Nephron progenitor cell (in vitro differentiated cells): ENCODE data around the gene PDGFC.
A peak's percentile ranks its signal among the peaks of the same experiment; 100 is the strongest.

Experiments
- DNase-seq: peaks from one replicate; pipeline ENCODE4 v3.0.0; 2021
- H3K27ac Mint-ChIP-seq: 2 replicates; pipeline ENCODE4 v1.8.0; 2021; ENCODE audit warnings: mild to moderate bottlenecking, moderate library complexity, mixed read lengths
- H3K27me3 Mint-ChIP-seq: 2 replicates; pipeline ENCODE4 v1.8.0; 2021; ENCODE audit warnings: mild to moderate bottlenecking, low read depth, mixed read lengths; ENCODE audit not compliant: poor library complexity
- H3K36me3 Mint-ChIP-seq: 2 replicates; pipeline ENCODE4 v1.8.0; 2021; ENCODE audit warnings: low read depth, mixed read lengths
- H3K4me1 Mint-ChIP-seq: 2 replicates; pipeline ENCODE4 v1.8.0; 2021; ENCODE audit warnings: mixed read lengths
- H3K4me3 Mint-ChIP-seq: 2 replicates; pipeline ENCODE4 v1.8.0; 2021; ENCODE audit warnings: mild to moderate bottlenecking, moderate library complexity, mixed read lengths
- H3K9me3 Mint-ChIP-seq: 2 replicates; pipeline ENCODE4 v1.8.0; 2021; ENCODE audit warnings: mild to moderate bottlenecking, moderate library complexity, mixed read lengths
- TF ChIP-seq, protein P1 (sequence below): fragments of 200-600 bp; sonication (generic); IDR thresholded peaks from 2 replicates; pipeline ENCODE4 v1.5.0; 2021; ENCODE audit warnings: antibody characterized with exemption

PDGFC gene

GRCh38 chr4:156829201-156829873 lies 142.3 kb downstream of the PDGFC start:
- Mint-ChIP-seq H3K4me1 (no peaks in the 10 kb centered on the region), H3K27ac (peak overlapping the region; percentile 56), H3K36me3 (peaks cover 6% of the 10 kb centered on the region), H3K9me3 (no peaks in the 10 kb centered on the region), H3K27me3 (no peaks in the 10 kb centered on the region), H3K4me3 (no peak overlapping the region)
- TF ChIP-seq, protein P1, sequence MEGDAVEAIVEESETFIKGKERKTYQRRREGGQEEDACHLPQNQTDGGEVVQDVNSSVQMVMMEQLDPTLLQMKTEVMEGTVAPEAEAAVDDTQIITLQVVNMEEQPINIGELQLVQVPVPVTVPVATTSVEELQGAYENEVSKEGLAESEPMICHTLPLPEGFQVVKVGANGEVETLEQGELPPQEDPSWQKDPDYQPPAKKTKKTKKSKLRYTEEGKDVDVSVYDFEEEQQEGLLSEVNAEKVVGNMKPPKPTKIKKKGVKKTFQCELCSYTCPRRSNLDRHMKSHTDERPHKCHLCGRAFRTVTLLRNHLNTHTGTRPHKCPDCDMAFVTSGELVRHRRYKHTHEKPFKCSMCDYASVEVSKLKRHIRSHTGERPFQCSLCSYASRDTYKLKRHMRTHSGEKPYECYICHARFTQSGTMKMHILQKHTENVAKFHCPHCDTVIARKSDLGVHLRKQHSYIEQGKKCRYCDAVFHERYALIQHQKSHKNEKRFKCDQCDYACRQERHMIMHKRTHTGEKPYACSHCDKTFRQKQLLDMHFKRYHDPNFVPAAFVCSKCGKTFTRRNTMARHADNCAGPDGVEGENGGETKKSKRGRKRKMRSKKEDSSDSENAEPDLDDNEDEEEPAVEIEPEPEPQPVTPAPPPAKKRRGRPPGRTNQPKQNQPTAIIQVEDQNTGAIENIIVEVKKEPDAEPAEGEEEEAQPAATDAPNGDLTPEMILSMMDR: no peak
- DNase-seq: no peak

DNA sequence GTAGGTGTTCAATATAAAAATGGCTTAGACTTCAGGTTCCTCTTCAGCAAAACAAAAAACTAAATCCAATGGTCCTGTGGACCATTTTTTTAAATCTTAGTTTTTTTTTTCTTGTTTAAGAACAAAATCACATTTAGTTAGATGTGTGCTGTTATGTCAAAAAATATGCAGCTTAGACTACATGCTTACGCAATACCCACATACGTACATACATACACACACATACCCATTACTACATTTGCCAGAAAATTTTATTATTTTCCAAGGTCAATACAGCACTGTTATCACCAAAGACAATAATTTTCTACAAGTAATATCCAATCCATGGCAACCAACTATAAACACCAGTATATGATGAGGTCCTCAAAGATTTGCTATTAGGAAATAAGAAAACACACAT lies 144.1 kb downstream of the PDGFC start:
- H3K27ac Mint-ChIP-seq: no peak overlapping the region
- H3K27me3 Mint-ChIP-seq: no peaks in the 10 kb centered on the region

DNA sequence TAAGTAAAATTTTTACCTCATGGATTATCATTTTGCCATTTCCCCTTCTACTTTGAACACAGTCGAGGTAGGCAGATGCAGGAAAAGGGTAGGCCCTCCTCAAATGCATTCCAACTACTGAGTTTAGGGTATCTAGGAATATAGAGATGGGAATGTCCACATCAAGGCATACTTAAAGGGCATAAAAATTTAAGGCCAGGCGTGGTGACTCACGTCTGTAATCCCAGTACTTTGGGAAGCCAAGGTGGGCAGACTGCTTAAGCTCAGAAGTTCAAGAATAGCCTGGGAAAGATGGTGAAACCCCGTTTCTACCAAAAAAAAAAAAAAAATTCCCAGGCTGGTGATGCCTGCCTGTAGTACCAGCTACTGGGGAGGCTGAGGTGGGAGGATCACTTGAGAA lies 146.5 kb downstream of the PDGFC start:
- H3K27me3 Mint-ChIP-seq: no peaks in the 10 kb centered on the region
- H3K9me3 Mint-ChIP-seq: no peaks in the 10 kb centered on the region
- no peak for DNase-seq
- no peak overlapping the region for H3K27ac Mint-ChIP-seq
- no peak overlapping the region for H3K4me3 Mint-ChIP-seq
- no peaks in the 10 kb centered on the region for H3K4me1 Mint-ChIP-seq
- TF ChIP-seq, protein P1: no peak
- H3K36me3 Mint-ChIP-seq: peaks cover under 1% of the 10 kb centered on the region

More for the DNA sequence above, 144.1 kb downstream of the PDGFC start:
- DNase-seq: no peak
- H3K36me3 Mint-ChIP-seq: no peaks in the 10 kb centered on the region
- no peak overlapping the region for H3K4me3 Mint-ChIP-seq
- TF ChIP-seq, protein P1: no peak
- no peaks in the 10 kb centered on the region for H3K4me1 Mint-ChIP-seq
- no peaks in the 10 kb centered on the region for H3K9me3 Mint-ChIP-seq

- Mint-ChIP-seq H3K9me3 (no peaks in the 10 kb centered on the region), H3K36me3 (peaks cover 5% of the 10 kb centered on the region), H3K27me3 (no peaks in the 10 kb centered on the region), H3K4me3 (no peak overlapping the region), H3K4me1 (no peaks in the 10 kb centered on the region), H3K27ac (no peak overlapping the region)
- TF ChIP-seq, protein P1: no peak
- no peak for DNase-seq
Measured at GRCh38 chr4:156824451-156825060, 147.0 kb downstream of the PDGFC start.

DNA sequence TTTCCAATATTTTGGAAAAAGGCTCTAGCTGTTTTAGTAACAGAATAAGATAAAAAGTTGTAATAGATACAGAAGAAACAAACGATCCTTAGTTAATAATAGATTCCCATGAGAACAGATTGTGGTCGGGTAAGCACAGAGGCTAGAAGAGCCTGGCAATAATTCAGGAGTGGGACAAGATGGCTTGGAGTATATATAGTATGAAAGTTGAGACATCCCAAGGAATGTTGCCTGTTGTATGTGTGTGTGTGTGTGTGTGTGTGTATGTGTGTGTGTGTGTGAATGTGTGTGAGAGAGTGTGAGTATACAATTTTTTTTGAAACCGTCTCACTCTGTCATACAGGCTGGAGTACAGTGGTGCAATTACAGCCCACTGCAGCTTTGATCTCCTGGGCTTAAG lies 150.7 kb downstream of the PDGFC start:
- Mint-ChIP-seq H3K4me1 (peaks cover 8% of the 10 kb centered on the region), H3K27ac (no peak overlapping the region), H3K27me3 (no peaks in the 10 kb centered on the region), H3K4me3 (no peak overlapping the region), H3K36me3 (peaks cover 15% of the 10 kb centered on the region), H3K9me3 (peaks cover 11% of the 10 kb centered on the region)
- DNase-seq: no peak
- TF ChIP-seq, protein P1: no peak

GRCh38 chr4:156816360-156816755 lies 155.2 kb downstream of the PDGFC start:
- TF ChIP-seq, protein P1: no peak
- DNase-seq: no peak
- H3K4me3 Mint-ChIP-seq: no peak overlapping the region
- peaks cover 11% of the 10 kb centered on the region for H3K9me3 Mint-ChIP-seq
- H3K27me3 Mint-ChIP-seq: peaks cover 2% of the 10 kb centered on the region
- H3K36me3 Mint-ChIP-seq: peaks cover 15% of the 10 kb centered on the region
- H3K27ac Mint-ChIP-seq: no peak overlapping the region
- peaks cover 39% of the 10 kb centered on the region for H3K4me1 Mint-ChIP-seq
